Activated CD4-positive, alpha-beta memory T cell treated with anti-CD3 and anti-CD28 coated beads, Interleukin-2, amount 10 ng/mL, durations not matched to agents 7 days and 5 days (primary cell): ENCODE data around the gene NPR3. TPM values are rescaled to one million over a fixed set of nuclear protein-coding genes. Genes with fewer than 3 reads are reported as not detected.

Experiments
- CTCF ChIA-PET: fragments of 350-600 bp; sonication (Branson Sonifier 250); formaldehyde crosslinking; loops from one replicate; lab custom pipeline; 2021; ENCODE audit warnings: antibody characterized with exemption, inconsistent platforms; lab: Charles Lee
- POLR2A ChIA-PET: fragments of 350-600 bp; sonication (Branson Sonifier 250); formaldehyde crosslinking; loops from one replicate; lab custom pipeline; 2021; ENCODE audit warnings: antibody characterized with exemption; lab: Charles Lee
- DNase-seq: peaks from one replicate; pipeline ENCODE4 v3.0.0-alpha.2; 2020
- H3K27ac Mint-ChIP-seq: one replicate; pipeline ENCODE4 v1.8.0; 2021; ENCODE audit warnings: mild to moderate bottlenecking, mixed read lengths
- H3K27me3 Mint-ChIP-seq: one replicate; pipeline ENCODE4 v1.8.0; 2021; ENCODE audit warnings: mixed read lengths
- H3K36me3 Mint-ChIP-seq: one replicate; pipeline ENCODE4 v1.8.0; 2021; ENCODE audit warnings: low read depth, mixed read lengths
- H3K4me1 Mint-ChIP-seq: one replicate; pipeline ENCODE4 v1.8.0; 2021; ENCODE audit warnings: mixed read lengths
- H3K4me3 Mint-ChIP-seq: one replicate; pipeline ENCODE4 v1.8.0; 2021; ENCODE audit warnings: mild to moderate bottlenecking, mixed read lengths
- H3K9me3 Mint-ChIP-seq: one replicate; pipeline ENCODE4 v1.8.0; 2021; ENCODE audit warnings: mixed read lengths
- total RNA-seq, 2 experiments: library from RNA; stranded (reverse); gene quantifications; one replicate each; pipeline ENCODE4 v1.2.3, GENCODE V29; 2021

NPR3 gene
- total RNA-seq, 2 experiments from 2014 or later, result not detected

DNA sequence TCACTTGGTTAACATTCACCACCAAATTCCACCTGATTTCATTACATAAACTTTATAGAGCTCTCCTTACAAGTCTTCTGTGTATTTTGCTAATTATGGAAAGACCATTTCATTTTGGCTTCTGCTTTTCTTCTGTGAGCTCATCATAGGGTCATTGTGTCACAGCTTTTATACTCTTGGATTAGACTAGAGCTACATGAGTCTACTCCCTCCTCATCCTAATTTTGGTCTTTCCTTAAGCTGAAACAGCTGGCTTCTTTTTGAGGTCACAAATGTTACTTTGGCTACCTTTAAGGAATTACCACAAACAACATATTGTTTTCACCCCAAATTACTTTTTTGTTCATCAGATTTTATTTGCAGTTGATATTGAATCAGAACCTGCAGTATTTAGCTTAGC is 103.0 kb downstream of the NPR3 start:
- Mint-ChIP-seq H3K4me1 (no peaks in the 10 kb centered on the region), H3K27ac (no peak overlapping the region), H3K9me3 (peaks cover 2% of the 10 kb centered on the region), H3K27me3 (no peaks in the 10 kb centered on the region), H3K4me3 (no peak overlapping the region), H3K36me3 (no peaks in the 10 kb centered on the region)
- POLR2A ChIA-PET, result no interaction called here
- DNase-seq, result no peak
- CTCF ChIA-PET, result no interaction called here

DNA sequence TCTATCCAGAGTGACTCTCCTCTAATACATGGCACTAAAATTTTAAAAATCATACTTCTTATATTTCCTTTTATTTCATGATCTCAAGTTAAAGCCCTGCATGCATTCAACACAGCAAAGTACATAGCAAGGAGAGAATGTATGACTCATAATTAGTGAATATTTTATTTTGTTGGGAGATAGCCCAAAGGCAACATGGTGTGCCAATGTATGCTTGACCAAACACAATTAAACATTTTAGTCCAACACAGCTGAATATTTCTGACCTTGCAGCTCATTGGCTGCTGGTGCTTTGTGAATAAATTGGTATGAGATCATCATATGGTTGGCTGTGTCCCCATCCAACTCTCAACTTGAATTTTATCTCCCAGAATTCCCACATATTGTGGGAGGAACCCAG is 103.5 kb downstream of the NPR3 start:
- no peaks in the 10 kb centered on the region for H3K36me3 Mint-ChIP-seq
- H3K27ac Mint-ChIP-seq, result no peak overlapping the region
- ChIA-PET CTCF (no interaction called here), POLR2A (no interaction called here)
- H3K27me3 Mint-ChIP-seq, result no peaks in the 10 kb centered on the region
- H3K4me1 Mint-ChIP-seq, result no peaks in the 10 kb centered on the region
- H3K4me3 Mint-ChIP-seq, result no peak overlapping the region
- no peak for DNase-seq
- H3K9me3 Mint-ChIP-seq, result peaks cover 2% of the 10 kb centered on the region

DNA sequence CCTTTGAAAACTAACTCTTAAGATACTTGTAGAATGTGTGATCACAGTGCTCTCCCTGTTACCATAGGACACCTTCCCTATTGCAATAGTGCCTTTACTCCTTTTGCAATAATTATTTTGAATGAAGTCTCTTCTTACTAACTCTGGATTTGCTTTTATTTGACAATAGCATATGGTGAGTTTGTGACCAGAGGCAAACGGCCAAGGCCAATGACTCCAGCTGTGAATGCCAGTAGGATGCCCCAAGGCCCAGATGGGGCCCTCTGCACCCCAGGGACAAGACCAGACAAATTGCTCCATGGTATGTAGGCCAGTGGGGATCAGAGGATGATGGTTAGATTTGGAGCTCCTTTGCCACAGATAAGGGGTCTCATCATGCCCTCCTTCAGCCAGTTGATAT is 116.9 kb downstream of the NPR3 start:
- ChIA-PET POLR2A (no interaction called here), CTCF (no interaction called here)
- Mint-ChIP-seq H3K27me3 (no peaks in the 10 kb centered on the region), H3K27ac (no peak overlapping the region), H3K4me1 (no peaks in the 10 kb centered on the region), H3K9me3 (peaks cover 6% of the 10 kb centered on the region), H3K36me3 (no peaks in the 10 kb centered on the region), H3K4me3 (no peak overlapping the region)
- DNase-seq, result no peak

DNA sequence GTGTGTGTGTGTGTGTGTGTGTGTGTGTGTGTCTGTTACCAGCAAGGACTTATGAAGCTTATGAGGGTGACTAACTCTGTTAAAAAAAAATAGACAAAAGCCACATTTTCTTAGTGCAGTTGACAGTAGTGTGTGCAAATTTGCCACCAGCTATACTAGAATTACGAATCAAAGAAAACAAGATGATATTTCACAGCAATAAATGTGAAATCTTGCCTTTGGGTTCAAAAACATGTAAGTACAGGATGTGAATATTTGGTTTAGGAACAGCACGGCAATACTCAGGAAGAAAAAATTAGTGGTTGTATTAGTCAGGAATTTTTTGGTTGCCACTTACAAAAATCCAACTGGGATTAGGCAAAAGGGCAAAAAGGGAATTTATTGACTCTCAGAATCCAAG is 117.4 kb downstream of the NPR3 start:
- ChIA-PET POLR2A (interaction anchor here (0.6 kb wide), 1 partner anchor 644 kb away, joined by 3 read pairs; no protein-coding TSS in a partner anchor), CTCF (no interaction called here)
- DNase-seq, result no peak
- no peaks in the 10 kb centered on the region for H3K36me3 Mint-ChIP-seq
- H3K4me1 Mint-ChIP-seq, result no peaks in the 10 kb centered on the region
- no peak overlapping the region for H3K4me3 Mint-ChIP-seq
- H3K27ac Mint-ChIP-seq, result no peak overlapping the region
- H3K9me3 Mint-ChIP-seq, result peaks cover 6% of the 10 kb centered on the region
- H3K27me3 Mint-ChIP-seq, result no peaks in the 10 kb centered on the region

DNA sequence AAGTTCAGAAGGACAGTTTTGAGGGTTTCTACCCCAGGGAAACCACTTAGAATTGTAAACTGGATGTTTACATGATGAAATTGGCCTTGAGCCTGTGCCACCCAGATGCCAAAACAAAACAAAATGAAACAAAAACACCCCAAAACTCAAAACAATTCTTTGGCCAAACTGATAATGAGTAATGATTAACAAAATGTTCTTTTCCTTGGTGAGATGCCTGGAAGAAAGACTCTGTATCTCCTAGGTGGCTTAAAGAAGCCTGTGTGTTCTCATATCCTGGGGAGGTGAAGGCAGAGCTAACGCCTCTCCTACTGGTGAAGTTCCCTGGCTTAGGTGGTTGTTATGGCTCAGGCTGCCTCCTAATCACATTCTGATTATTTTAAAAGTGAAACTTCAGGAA is 120.5 kb downstream of the NPR3 start:
- no peak overlapping the region for H3K27ac Mint-ChIP-seq
- no peaks in the 10 kb centered on the region for H3K27me3 Mint-ChIP-seq
- no peaks in the 10 kb centered on the region for H3K4me1 Mint-ChIP-seq
- no peak for DNase-seq
- H3K36me3 Mint-ChIP-seq, result no peaks in the 10 kb centered on the region
- POLR2A ChIA-PET, result no interaction called here
- CTCF ChIA-PET, result no interaction called here
- no peak overlapping the region for H3K4me3 Mint-ChIP-seq
- H3K9me3 Mint-ChIP-seq, result peaks cover 6% of the 10 kb centered on the region

DNA sequence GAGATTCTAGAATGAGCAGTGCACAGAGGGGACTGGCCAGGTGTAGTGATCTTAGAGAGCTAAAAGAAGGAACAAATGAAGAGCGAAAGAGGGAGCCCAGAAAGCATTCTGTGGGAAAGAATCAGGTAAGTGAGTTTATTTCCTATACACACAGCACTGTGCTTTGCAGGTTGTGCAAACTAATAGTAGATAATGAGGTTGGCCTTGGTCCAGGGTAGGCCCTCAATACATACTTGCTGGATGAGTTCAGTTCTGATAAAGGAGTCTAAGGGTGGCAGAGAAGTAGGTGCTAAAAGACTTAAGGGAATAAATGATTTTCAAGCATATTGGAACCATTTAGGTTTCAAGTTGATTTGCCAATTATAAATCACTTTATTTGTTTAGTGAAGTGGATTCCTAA is 122.0 kb downstream of the NPR3 start:
- POLR2A ChIA-PET, result no interaction called here
- CTCF ChIA-PET, result no interaction called here

DNA sequence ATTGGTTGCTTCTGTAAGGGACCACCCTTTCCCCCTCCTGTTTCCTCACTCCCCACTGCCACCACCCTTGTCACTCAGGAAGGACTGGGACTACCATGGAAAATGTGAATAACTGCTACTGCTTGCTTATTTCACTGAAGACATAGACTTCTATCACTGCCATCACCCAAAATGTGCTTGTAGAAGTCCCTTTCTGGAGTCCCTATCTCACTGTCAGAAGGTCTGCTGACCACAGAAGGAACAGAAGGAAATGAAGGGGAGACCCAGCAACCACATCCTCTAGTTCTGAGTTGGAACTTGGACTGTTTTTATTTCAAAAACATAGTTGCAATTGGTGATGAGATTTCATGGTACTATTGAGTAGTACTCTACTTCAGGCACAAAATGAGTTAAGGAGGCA is 122.5 kb downstream of the NPR3 start:
- Mint-ChIP-seq H3K4me3 (no peak overlapping the region), H3K4me1 (no peaks in the 10 kb centered on the region), H3K36me3 (no peaks in the 10 kb centered on the region), H3K9me3 (peaks cover 4% of the 10 kb centered on the region), H3K27ac (no peak overlapping the region), H3K27me3 (no peaks in the 10 kb centered on the region)
- CTCF ChIA-PET, result no interaction called here
- POLR2A ChIA-PET, result no interaction called here
- DNase-seq, result no peak

More for the DNA sequence above, 122.0 kb downstream of the NPR3 start:
- no peaks in the 10 kb centered on the region for H3K27me3 Mint-ChIP-seq
- no peaks in the 10 kb centered on the region for H3K36me3 Mint-ChIP-seq
- no peaks in the 10 kb centered on the region for H3K4me1 Mint-ChIP-seq
- no peak overlapping the region for H3K4me3 Mint-ChIP-seq
- peaks cover 4% of the 10 kb centered on the region for H3K9me3 Mint-ChIP-seq
- no peak for DNase-seq
- H3K27ac Mint-ChIP-seq, result no peak overlapping the region

DNA sequence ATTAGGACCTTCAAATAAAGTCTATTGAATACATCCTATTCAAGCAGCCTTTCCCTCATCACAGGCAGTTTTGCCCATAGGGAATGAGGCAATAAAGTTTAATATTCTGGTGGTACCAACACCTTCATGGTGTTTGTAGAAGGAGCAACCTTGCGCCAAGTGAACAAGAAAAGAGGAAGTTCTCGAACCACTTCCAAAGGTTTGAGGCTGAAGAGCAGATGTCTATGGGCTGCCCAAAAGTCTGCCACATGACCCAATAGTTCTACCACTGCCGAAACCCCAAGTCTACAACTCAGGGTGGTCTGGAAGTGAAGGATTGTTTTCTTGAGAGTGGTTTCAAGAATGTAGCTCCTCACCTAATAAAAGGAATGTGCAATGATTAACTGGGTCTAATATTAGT is 123.1 kb downstream of the NPR3 start:
- Mint-ChIP-seq H3K36me3 (no peaks in the 10 kb centered on the region), H3K27me3 (no peaks in the 10 kb centered on the region), H3K4me1 (no peaks in the 10 kb centered on the region), H3K27ac (no peak overlapping the region), H3K4me3 (no peak overlapping the region), H3K9me3 (peaks cover 4% of the 10 kb centered on the region)
- no peak for DNase-seq
- ChIA-PET POLR2A (no interaction called here), CTCF (no interaction called here)

DNA sequence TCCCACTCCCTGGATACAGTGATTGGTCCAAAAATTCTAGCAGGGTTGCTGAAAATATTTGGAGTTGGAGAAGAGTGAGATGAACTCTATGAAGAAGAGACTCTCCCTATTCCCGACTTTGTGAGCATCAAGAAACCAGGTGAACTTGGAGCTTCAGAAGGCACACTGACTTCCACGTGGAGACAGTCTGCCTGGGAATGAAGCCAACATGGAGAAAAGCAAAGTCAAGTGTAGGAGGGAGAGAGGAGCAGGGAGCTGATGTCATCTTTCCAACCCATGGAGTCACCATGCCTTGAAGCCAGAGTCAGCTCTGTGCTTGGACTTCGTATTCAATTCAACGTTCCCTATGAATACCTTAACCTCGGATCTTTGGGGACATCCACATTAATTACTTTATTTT is 125.1 kb downstream of the NPR3 start:
- H3K27me3 Mint-ChIP-seq, result no peaks in the 10 kb centered on the region
- ChIA-PET POLR2A (no interaction called here), CTCF (no interaction called here)
- H3K9me3 Mint-ChIP-seq, result peaks cover 4% of the 10 kb centered on the region
- DNase-seq, result no peak
- H3K36me3 Mint-ChIP-seq, result no peaks in the 10 kb centered on the region
- H3K4me1 Mint-ChIP-seq, result no peaks in the 10 kb centered on the region
- H3K4me3 Mint-ChIP-seq, result no peak overlapping the region
- H3K27ac Mint-ChIP-seq, result no peak overlapping the region

DNA sequence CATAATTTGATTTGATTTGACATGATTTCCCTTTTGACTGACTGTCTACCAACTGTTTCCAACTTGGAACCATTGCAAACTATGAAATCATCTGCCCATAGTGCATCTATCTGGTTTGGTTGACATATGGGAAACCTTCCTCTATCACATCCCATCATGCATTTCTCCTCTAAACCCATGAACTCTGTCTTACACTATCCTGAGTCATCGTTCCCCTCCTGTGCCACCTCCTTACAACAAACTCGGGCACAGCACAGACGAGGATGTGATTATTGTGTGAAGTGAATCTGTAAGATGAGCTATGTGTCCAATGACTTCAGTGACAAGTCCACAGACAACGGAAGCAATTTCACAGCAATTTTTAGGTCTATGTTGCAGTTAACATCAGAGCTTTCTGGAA is 126.1 kb downstream of the NPR3 start:
- Mint-ChIP-seq H3K27ac (no peak overlapping the region), H3K36me3 (no peaks in the 10 kb centered on the region), H3K4me3 (no peak overlapping the region), H3K27me3 (no peaks in the 10 kb centered on the region), H3K9me3 (peaks cover 4% of the 10 kb centered on the region), H3K4me1 (no peaks in the 10 kb centered on the region)
- POLR2A ChIA-PET, result no interaction called here
- no peak for DNase-seq
- CTCF ChIA-PET, result no interaction called here

DNA sequence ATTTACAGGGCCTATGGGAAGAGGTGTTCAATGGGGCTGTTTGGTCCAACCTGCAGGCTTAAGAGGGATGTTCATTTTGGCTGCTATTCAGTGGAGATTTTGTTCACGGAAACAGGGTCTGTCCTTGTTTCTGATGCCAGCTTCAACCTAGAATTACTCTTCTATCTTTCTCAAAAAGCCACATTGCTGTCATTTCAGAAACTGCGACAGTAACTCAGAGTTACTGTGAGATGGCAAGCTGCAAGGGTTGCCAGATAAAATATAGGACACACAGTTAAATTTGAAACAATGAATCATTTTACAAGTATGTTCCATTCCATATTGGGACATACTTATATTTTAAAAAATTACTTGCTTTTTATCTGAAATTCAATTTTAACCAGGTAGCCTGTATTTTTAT is 128.0 kb downstream of the NPR3 start:
- no peak for DNase-seq
- Mint-ChIP-seq H3K36me3 (no peaks in the 10 kb centered on the region), H3K27me3 (no peaks in the 10 kb centered on the region), H3K9me3 (no peaks in the 10 kb centered on the region), H3K27ac (no peak overlapping the region), H3K4me3 (no peak overlapping the region), H3K4me1 (no peaks in the 10 kb centered on the region)
- ChIA-PET POLR2A (no interaction called here), CTCF (no interaction called here)

DNA sequence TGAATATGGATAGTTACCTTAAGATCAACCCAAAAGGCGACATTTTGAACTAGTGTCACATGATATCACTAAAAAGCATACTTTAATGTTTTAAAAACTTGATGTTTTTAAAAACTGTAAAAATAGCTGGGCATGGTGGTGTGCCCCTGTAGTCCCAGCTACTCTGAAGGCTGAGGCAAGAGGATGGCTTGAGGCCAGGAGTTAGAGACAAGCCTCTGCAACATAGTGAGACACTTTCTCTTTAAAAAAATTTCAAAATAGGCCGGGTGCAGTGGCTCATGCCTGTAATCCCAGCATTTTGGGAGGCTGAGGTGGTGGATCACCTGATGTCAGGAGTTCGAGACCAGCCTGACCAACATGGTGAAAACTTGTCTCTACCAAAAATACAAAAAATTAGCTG is 129.5 kb downstream of the NPR3 start:
- ChIA-PET CTCF (no interaction called here), POLR2A (no interaction called here)
- Mint-ChIP-seq H3K27ac (no peak overlapping the region), H3K27me3 (no peaks in the 10 kb centered on the region), H3K9me3 (no peaks in the 10 kb centered on the region), H3K4me1 (no peaks in the 10 kb centered on the region), H3K36me3 (no peaks in the 10 kb centered on the region), H3K4me3 (no peak overlapping the region)
- DNase-seq, result no peak
